GM03348 (cell line): ENCODE data around the gene ZNF230.

ENCODE experiments used
- DNase-seq: peaks from one replicate; pipeline ENCODE4 v3.0.0; 2012; ENCODE audit warnings: low spot score

Gene ZNF230

GRCh38 chr19:44042147-44042546 lies 39.4 kb downstream of the ZNF230 start:
- no peak for DNase-seq

- no peak for DNase-seq
Observed at GRCh38 chr19:44050740-44051649, 48.2 kb downstream of the ZNF230 start.

GRCh38 chr19:44051650-44052402 lies 49.1 kb downstream of the ZNF230 start, which contains the start of gene ZNF223:
TSS of gene ZNF223 (plus strand) at chr19:44052036. CDS start at chr19:44055177, 3,141 bp downstream.
- DNase-seq: peak; percentile 97

- DNase-seq: no peak
Observed at GRCh38 chr19:44055870-44056269, 53.1 kb downstream of the ZNF230 start.

- no peak for DNase-seq
Observed at GRCh38 chr19:44059229-44059628, 56.5 kb downstream of the ZNF230 start.

GRCh38 chr19:44061038-44061437 lies 58.3 kb downstream of the ZNF230 start:
- no peak for DNase-seq
